ENCODE results near the gene FUT4.

Gene FUT4

DNA sequence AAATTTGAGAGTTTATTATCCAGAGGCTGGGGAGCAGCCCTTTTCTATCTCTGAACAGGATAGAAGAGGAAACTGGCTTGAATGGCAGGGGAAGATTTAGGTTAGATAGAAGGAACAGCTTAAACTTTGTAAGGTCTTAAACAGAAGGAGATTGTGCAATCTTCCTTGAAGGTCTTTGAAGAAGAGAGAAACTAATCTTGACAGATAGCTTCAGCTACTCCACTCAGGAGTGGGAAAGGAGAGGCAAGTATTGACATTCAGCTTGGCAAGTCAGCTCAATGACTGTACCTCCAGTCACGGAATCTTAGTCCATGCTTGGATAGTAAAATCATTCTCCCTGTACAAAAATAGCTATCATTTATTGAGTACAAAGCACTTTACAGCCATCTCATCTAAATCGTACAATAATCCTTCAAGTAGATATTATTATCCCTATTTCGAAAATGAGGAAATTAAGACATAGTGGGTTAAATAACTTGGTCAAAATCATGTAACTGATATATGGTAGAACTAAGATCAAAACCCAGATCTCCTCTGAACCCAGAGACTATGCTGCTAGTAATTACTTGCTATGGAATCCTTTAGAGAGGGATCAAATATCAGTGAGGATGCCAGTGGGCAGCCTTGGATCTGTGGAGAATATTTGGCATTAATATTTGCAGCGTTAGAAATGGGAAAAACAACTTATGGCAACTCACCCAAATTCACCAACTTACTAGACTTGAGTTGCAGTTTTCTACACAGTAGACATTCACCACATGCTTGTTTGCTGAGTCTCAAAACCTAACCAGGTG lies 16.9 kb upstream of the FUT4 start:
- no peaks in the 10 kb centered on the region for H3K9me3 ChIP-seq (ENCODE audit: low read depth, low read length)
- DNase-seq (ENCODE audit: low read depth, low spot score) = no peak
- H3K27ac ChIP-seq = no peak overlapping the region
- H3K9ac ChIP-seq (ENCODE audit: insufficient read length) = no peak overlapping the region
- TF ChIP-seq FOXP2 (optimal IDR thresholded peaks at IDR 0.05; ENCODE audit: control extremely low read depth, extremely low read length, insufficient read depth) (no peak), EZH2 (IDR thresholded peaks at IDR 0.05) (no peak), POLR2AphosphoS5 (IDR thresholded peaks at IDR 0.05; ENCODE audit: borderline replicate concordance, low read depth, low read length) (no peak)
- no peak overlapping the region for H3K4me3 ChIP-seq
- no peaks in the 10 kb centered on the region for H3K36me3 ChIP-seq (ENCODE audit: insufficient read depth, low read length)

- Histone ChIP-seq H3K9me3 (ENCODE audit: low read depth, low read length) (no peaks in the 10 kb centered on the region), H3K36me3 (ENCODE audit: insufficient read depth, low read length) (no peaks in the 10 kb centered on the region), H3K4me3 (no peak overlapping the region), H3K9ac (ENCODE audit: insufficient read length) (no peak overlapping the region), H3K27ac (no peak overlapping the region)
- no peak for DNase-seq (ENCODE audit: low read depth, low spot score)
- TF ChIP-seq POLR2AphosphoS5 (IDR thresholded peaks at IDR 0.05; ENCODE audit: borderline replicate concordance, low read depth, low read length) (no peak), FOXP2 (optimal IDR thresholded peaks at IDR 0.05; ENCODE audit: control extremely low read depth, extremely low read length, insufficient read depth) (no peak), EZH2 (IDR thresholded peaks at IDR 0.05) (no peak)
Observed at GRCh38 chr11:94528551-94528950, 15.2 kb upstream of the FUT4 start.

GRCh38 chr11:94532211-94532610 lies 11.5 kb upstream of the FUT4 start:
- H3K27ac ChIP-seq = no peak overlapping the region
- no peak overlapping the region for H3K4me3 ChIP-seq
- H3K36me3 ChIP-seq (ENCODE audit: insufficient read depth, low read length) = no peaks in the 10 kb centered on the region
- no peak for DNase-seq (ENCODE audit: low read depth, low spot score)
- H3K9ac ChIP-seq (ENCODE audit: insufficient read length) = no peak overlapping the region
- no peak for TF ChIP-seq EZH2 (IDR thresholded peaks at IDR 0.05)
- TF ChIP-seq FOXP2 (optimal IDR thresholded peaks at IDR 0.05; ENCODE audit: control extremely low read depth, extremely low read length, insufficient read depth) = no peak
- no peak for TF ChIP-seq POLR2AphosphoS5 (IDR thresholded peaks at IDR 0.05; ENCODE audit: borderline replicate concordance, low read depth, low read length)
- H3K9me3 ChIP-seq (ENCODE audit: low read depth, low read length) = no peaks in the 10 kb centered on the region

DNA sequence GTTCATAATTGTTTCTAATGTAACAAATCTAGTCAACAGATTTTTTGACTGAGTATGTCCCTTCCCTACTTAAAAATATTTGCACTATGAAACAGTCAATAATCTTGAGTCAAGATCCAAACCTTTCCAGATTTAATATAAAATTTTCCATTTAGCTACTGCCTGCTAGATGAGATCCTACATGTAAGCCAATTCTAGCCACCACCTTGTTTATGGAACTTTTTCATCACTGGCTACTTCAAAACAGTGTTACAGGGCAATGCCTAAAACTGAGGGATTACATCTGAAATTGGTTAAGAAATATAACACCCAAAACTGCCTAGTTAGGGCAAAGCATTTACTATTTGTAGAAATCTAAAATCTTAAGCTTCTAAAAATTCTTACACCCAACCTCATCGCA lies 10.5 kb upstream of the FUT4 start:
- DNase-seq (ENCODE audit: low read depth, low spot score) = no peak
- Histone ChIP-seq H3K9ac (ENCODE audit: insufficient read length) (no peak overlapping the region), H3K36me3 (ENCODE audit: insufficient read depth, low read length) (no peaks in the 10 kb centered on the region), H3K4me3 (no peak overlapping the region), H3K9me3 (ENCODE audit: low read depth, low read length) (no peaks in the 10 kb centered on the region), H3K27ac (no peak overlapping the region)
- TF ChIP-seq FOXP2 (optimal IDR thresholded peaks at IDR 0.05; ENCODE audit: control extremely low read depth, extremely low read length, insufficient read depth) (no peak), POLR2AphosphoS5 (IDR thresholded peaks at IDR 0.05; ENCODE audit: borderline replicate concordance, low read depth, low read length) (no peak), EZH2 (IDR thresholded peaks at IDR 0.05) (no peak)

DNA sequence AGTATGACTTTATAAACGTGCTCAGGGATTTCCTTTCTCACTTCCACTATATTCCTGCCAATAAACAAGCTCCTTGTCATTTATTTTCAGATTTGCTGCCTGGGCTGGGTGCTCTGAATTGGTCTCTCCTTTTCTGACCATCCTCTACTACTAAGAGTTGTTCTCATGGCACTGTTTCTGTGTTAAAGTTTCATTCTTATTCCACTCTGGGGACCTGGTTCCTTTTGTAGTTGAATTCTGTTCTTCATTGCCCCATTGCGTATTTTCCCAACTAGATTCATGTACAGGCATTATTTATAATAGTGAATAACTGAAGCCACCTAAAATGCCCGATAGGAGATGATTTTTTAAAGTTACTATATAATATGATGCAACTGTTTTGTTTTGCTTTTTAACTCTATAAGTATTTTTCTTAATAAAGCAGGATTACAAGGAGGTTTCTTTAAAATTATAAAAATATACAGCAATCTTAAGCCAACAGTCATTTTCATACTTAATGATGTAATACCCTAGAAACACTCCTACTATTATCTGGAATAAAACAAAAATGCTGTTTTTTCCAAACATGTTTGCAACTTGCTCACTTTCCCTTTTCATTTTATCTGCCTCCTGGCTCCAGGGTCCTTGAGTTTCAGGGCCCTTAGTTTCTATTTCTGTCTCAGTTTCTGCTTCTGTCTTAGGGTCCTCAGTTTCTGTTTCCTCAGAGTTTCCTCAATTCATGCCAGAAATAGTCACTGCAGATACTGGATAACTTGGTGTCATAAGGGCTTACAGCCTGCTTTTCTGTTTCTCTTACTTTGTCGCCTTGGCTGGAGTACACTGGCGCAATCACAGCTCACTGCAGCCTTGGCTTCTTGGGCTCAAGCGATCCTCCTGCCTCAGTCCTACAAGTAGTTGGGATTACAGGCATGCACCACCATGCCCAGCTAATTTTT lies 9.8 kb upstream of the FUT4 start:
- Histone ChIP-seq H3K27ac (no peak overlapping the region; the same call in 1 of the 2 replicates), H3K4me3 (no peak overlapping the region), H3K9me3 (ENCODE audit: low read depth, low read length) (no peaks in the 10 kb centered on the region), H3K36me3 (ENCODE audit: insufficient read depth, low read length) (no peaks in the 10 kb centered on the region), H3K9ac (ENCODE audit: insufficient read length) (no peak overlapping the region)
- DNase-seq (ENCODE audit: low read depth, low spot score) = no peak
- no peak for TF ChIP-seq FOXP2 (optimal IDR thresholded peaks at IDR 0.05; ENCODE audit: control extremely low read depth, extremely low read length, insufficient read depth)
- TF ChIP-seq POLR2AphosphoS5 (IDR thresholded peaks at IDR 0.05; ENCODE audit: borderline replicate concordance, low read depth, low read length) = no peak
- TF ChIP-seq EZH2 (IDR thresholded peaks at IDR 0.05) = no peak

DNA sequence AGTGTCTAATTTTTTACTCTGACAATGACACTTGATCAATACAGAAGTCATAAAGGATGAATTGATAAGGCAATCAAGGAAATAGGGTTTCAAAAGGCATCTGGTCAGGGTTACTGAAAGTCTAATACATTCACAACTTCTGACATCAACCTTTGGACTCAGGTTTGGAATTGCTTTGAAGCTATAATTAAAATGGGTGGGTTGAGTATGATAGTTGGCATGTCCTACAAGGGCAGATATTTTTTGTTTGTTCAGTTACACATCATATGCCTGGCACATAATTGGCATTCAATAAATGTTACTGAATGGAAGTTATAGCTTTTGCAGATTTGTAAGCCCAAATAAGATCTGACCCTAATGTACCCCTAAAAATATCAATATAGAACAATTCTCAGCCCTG lies 7.3 kb upstream of the FUT4 start:
- no peak overlapping the region for H3K9ac ChIP-seq (ENCODE audit: insufficient read length)
- no peak for TF ChIP-seq FOXP2 (optimal IDR thresholded peaks at IDR 0.05; ENCODE audit: control extremely low read depth, extremely low read length, insufficient read depth)
- TF ChIP-seq EZH2 (IDR thresholded peaks at IDR 0.05) = no peak
- TF ChIP-seq POLR2AphosphoS5 (IDR thresholded peaks at IDR 0.05; ENCODE audit: borderline replicate concordance, low read depth, low read length) = no peak
- H3K36me3 ChIP-seq (ENCODE audit: insufficient read depth, low read length) = no peaks in the 10 kb centered on the region
- H3K9me3 ChIP-seq (ENCODE audit: low read depth, low read length) = no peaks in the 10 kb centered on the region
- no peak for DNase-seq (ENCODE audit: low read depth, low spot score)
- no peak overlapping the region for H3K27ac ChIP-seq
- no peak overlapping the region for H3K4me3 ChIP-seq

DNA sequence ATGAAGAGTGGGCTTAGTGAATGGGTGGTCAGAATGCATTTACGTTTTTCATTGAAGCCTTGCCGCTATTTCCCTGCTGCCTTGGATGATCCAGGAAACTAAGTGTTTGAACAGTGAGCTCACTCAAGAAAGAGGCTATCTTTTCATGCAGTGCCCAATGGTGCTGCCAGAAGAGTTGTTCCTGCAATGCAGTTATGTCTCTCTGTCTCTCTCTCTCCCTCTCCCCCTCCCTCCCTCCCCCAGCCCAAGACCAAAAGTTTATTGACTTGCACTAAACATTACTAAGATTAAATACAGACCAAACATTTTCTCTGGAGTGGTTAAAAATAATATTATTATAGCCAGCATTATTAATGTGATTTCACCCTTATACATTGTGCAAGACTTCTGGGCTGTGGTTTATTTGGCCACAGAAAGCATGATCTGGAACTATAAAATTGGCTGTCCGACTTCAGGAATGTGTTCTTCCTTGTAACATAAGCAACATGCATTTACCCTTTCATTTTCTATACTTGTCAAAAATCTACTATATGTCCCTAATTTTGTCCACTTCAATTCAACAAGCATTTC lies 6.6 kb upstream of the FUT4 start:
- Histone ChIP-seq H3K9me3 (ENCODE audit: low read depth, low read length) (no peaks in the 10 kb centered on the region), H3K9ac (ENCODE audit: insufficient read length) (no peak overlapping the region), H3K36me3 (ENCODE audit: insufficient read depth, low read length) (no peaks in the 10 kb centered on the region), H3K27ac (no peak overlapping the region), H3K4me3 (no peak overlapping the region)
- no peak for DNase-seq (ENCODE audit: low read depth, low spot score)
- TF ChIP-seq FOXP2 (optimal IDR thresholded peaks at IDR 0.05; ENCODE audit: control extremely low read depth, extremely low read length, insufficient read depth) (no peak), EZH2 (IDR thresholded peaks at IDR 0.05) (no peak), POLR2AphosphoS5 (IDR thresholded peaks at IDR 0.05; ENCODE audit: borderline replicate concordance, low read depth, low read length) (no peak)

GRCh38 chr11:94539420-94539819 lies 4.3 kb upstream of the FUT4 start:
- no peaks in the 10 kb centered on the region for H3K36me3 ChIP-seq (ENCODE audit: insufficient read depth, low read length)
- no peak overlapping the region for H3K4me3 ChIP-seq
- TF ChIP-seq POLR2AphosphoS5 (IDR thresholded peaks at IDR 0.05; ENCODE audit: borderline replicate concordance, low read depth, low read length) (no peak), FOXP2 (optimal IDR thresholded peaks at IDR 0.05; ENCODE audit: control extremely low read depth, extremely low read length, insufficient read depth) (no peak), EZH2 (IDR thresholded peaks at IDR 0.05) (no peak)
- H3K9me3 ChIP-seq (ENCODE audit: low read depth, low read length) = no peaks in the 10 kb centered on the region
- DNase-seq (ENCODE audit: low read depth, low spot score) = no peak
- no peak overlapping the region for H3K27ac ChIP-seq
- no peak overlapping the region for H3K9ac ChIP-seq (ENCODE audit: insufficient read length)
